ENCODE results near the gene CYB561D2.
A peak's percentile ranks its signal among the peaks of the same experiment; 100 is the strongest.
"Not testable (repeated sequence)": the region's sequence is repeated elsewhere in the genome, so short reads cannot be mapped to it uniquely, and the experiment has no call there.

CYB561D2 gene, protein sequence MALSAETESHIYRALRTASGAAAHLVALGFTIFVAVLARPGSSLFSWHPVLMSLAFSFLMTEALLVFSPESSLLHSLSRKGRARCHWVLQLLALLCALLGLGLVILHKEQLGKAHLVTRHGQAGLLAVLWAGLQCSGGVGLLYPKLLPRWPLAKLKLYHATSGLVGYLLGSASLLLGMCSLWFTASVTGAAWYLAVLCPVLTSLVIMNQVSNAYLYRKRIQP

DNA sequence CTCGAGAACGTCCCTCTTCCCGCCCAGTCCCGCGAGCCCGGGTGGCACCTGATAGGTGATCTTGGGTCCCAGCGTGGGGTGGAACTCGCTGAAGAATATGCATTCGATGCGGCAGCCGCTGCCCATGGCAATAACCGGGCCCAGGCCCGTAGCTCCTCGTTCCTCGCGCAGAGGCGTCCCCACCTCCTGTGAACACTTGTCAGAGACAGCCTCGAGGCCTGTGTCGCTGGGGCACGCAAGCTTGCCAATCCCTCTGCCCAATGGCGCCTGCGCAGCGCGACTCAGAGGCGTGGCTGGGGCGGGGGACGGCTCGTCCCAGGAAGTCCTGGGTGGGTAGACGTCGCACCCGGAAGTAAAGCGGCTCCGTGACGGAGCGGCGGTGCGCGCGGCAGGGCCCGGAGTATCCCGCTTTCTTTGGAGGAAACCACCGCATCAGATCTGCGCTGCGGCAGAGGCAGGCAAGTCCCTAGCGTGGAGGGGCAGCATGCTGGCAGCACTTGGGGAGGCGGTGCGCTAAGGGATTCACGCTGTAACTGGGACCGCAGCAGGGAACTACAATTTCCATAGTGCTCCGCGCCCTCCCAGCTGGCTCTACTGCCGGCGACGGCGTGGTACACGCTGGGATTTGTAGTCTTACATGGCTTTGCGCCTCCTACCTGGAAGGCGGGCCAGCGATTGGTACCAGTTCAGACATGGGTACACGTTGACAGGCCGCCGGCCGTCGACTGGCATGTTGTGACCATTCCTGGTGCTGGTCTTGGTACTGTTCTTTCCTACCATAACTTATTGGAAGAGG is at the start of gene CYB561D2, which contains the start of gene NPRL2:
Gene CYB561D2, plus strand, starts transcription at position 336 of the 796 bp plus-strand sequence. CDS start 572 bp downstream, outside the sequence.
Gene NPRL2, minus strand, starts transcription at position 249 of the 796 bp plus-strand sequence. Its CDS starts 123 bp downstream, at position 126.
- peak; percentile 99 for DNase-seq (ENCODE audit: low read depth in 2 of 2)

- DNase-seq (ENCODE audit: low read depth in 2 of 2) = no peak
Measured at GRCh38 chr3:50302095-50303012, 48.3 kb upstream of the CYB561D2 start.

DNA sequence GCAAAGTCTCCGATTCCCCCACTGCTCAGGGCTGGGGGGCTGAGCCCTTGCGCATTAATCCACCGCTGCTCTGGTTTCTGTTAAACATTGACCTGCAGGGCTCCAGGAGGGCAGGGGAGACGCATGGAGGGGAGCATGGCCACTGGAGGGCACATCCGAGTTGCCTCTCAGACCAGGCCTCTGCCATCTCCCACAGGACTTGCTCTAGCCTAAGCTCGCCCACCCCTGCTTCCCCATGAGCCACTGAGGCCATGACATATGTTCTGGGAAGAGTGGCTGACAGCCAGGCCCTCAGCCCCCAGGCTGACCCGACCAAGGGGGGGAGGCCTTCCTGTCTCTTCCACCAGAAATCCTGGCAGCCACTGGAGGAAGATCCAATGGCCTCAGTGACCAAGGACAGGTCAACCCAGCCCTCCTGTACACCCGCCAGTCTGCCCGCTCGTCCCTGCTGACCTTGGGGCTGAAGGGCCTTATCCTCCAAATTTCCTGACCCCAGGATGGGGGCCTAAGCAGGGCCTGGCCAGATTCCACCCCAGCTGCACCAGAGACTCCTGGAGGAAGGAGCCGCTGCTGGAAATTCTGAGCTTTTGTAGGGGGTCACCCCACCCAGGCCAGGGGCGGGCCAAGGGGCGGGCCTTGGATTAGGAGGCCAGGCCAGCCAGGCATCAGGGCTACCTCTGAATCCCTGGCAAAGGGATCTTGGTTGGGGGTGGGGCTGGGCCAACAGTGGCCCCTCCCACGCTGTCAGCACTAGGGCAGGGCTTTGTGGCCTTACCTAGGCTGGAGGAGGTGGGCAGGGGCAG is 47.4 kb upstream of the CYB561D2 start, which contains the start of gene HYAL1:
Gene HYAL1, minus strand, starts transcription at position 562 of the 803 bp plus-strand sequence. CDS start 618 bp downstream, outside the sequence.
- no peak for DNase-seq (ENCODE audit: low read depth in 2 of 2)

- DNase-seq (ENCODE audit: low read depth in 2 of 2) = no peak
Measured at GRCh38 chr3:50304601-50305000, 46.1 kb upstream of the CYB561D2 start.

- DNase-seq (ENCODE audit: low read depth in 2 of 2) = not testable (repeated sequence)
Measured at GRCh38 chr3:50312041-50312440, 38.6 kb upstream of the CYB561D2 start.

- no peak for DNase-seq (ENCODE audit: low read depth in 2 of 2)
Measured at GRCh38 chr3:50314342-50314741, 36.3 kb upstream of the CYB561D2 start.

- DNase-seq (ENCODE audit: low read depth in 2 of 2) = no peak
Measured at GRCh38 chr3:50314816-50315215, 35.8 kb upstream of the CYB561D2 start.

GRCh38 chr3:50316657-50317242 is 33.9 kb upstream of the CYB561D2 start:
- peak; percentile 50 to 58 for DNase-seq (ENCODE audit: low read depth in 2 of 2)

GRCh38 chr3:50317300-50317699 is 33.4 kb upstream of the CYB561D2 start:
- DNase-seq (ENCODE audit: low read depth in 2 of 2) = no peak

DNA sequence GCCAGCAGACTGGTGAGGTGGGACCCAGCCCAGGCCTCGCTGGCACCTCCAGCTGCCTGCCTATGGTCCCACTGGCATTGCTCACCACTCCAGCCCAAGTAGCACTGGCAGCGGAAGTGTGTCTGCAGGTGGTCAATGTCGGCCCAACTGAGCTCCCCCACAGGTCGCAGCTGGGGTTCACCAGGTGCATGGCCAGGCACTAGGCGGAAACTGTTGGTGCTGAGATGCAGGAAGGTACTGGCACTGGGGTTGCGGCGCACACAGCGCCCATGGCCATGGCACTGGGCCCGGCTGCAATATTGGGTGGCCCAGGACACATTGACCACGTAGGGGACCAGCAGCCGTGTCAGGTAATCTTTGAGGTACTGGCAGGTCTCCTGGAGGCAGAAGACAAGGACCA is 32.5 kb upstream of the CYB561D2 start:
- DNase-seq (ENCODE audit: low read depth in 2 of 2) = no peak

GRCh38 chr3:50318615-50319014 is 32.0 kb upstream of the CYB561D2 start:
- no peak for DNase-seq (ENCODE audit: low read depth in 2 of 2)

GRCh38 chr3:50319181-50319893 is 31.3 kb upstream of the CYB561D2 start:
- no peak for DNase-seq (ENCODE audit: low read depth in 2 of 2)

GRCh38 chr3:50319894-50320625 is 30.6 kb upstream of the CYB561D2 start:
- no peak for DNase-seq (ENCODE audit: low read depth in 2 of 2)

GRCh38 chr3:50320853-50321335 is 29.8 kb upstream of the CYB561D2 start:
- peak; percentile 44 to 58 for DNase-seq (ENCODE audit: low read depth in 2 of 2)

GRCh38 chr3:50321336-50322114 is 29.1 kb upstream of the CYB561D2 start:
- DNase-seq (ENCODE audit: low read depth in 2 of 2) = peak; percentile 73 to 75

DNA sequence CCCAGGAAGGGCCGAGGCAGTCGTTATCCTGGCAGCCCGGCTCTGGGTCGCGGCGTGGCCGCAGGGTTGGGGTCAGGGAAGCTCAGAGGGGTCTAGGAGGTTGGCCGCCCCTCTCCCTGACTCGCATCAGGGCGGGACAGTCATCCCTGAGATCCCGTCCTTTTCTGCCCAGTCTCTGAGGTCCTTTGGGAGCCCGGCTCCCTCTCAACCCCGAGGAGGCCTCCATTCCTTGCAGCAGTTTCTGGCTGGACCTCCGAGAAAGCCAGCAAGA is 28.6 kb upstream of the CYB561D2 start:
- DNase-seq (ENCODE audit: low read depth in 2 of 2) = no peak

DNA sequence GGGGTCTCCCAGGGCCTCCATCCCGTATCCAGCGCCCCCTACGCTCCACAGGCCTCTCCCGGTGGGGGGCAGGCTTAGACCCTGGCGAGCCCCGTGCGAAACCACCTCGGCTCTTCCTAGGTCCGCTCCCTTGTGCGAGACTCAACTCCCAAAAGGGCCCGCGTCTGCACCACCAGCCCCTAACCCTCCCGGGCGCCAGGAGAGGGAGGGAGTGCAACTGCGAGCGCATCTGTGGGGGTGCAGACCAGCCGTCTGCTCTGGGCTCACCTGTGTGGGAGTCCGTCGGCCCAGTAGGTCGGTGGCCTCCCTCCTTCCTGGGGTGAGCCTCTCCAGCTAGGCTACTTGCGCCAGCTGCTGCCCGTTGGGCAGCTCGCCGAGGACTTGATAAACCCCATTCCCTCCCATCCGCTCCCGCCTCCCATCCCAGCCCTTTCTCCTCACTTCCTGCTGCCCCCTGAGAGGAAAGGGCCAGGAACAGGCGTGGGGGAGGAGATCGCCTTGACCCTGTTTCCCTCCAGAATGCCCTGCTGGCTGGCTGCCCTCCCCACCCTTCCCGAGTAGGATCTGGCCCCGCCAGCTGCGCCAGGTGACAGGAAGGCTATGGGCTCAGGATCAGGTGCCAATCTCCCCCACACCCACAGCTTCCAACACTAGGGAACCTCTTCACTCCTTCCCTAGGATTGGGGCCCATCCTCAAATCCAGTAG is 28.1 kb upstream of the CYB561D2 start, which contains the start of gene HYAL2:
Gene HYAL2, minus strand, starts transcription at position 360 of the 706 bp plus-strand sequence. CDS start 2,256 bp downstream, outside the sequence.
- DNase-seq (ENCODE audit: low read depth in 2 of 2) = no peak
